GM18951 (cell line): ENCODE measurements around the gene ZNF496.
A peak's percentile ranks its signal among the peaks of the same experiment; 100 is the strongest.

ENCODE experiments used
- POLR2A ChIP-seq: IDR thresholded peaks from 4 replicates; pipeline ENCODE4 v1.6.1; 2011; ENCODE audit warnings: mild to moderate bottlenecking; ENCODE audit not compliant: insufficient read length, insufficient read depth; ENCODE audit errors: extremely low read depth
- in situ Hi-C: fragments of 300-500 bp; cut with MboI; formaldehyde crosslinking; loops from one replicate; pipeline ENCODE4 v1.12.0; 2022; ENCODE audit warnings: low sequenced_read_pairs, mixed read lengths, inconsistent platforms; ENCODE audit not compliant: unreplicated experiment

ZNF496 gene

GRCh38 chr1:247331525-247332214, at the start of gene ZNF496:
TSS of gene ZNF496 (minus strand) at chr1:247331867. CDS start at chr1:247329578, 2,289 bp downstream.
- peak; percentile 64 for TF ChIP-seq POLR2A

GRCh38 chr1:247378334-247379073, 46.8 kb upstream of the ZNF496 start:
- in situ Hi-C loops, result loop anchor here (25.0 kb wide), 1 partner anchor 209 kb away; the partner anchor contains the start of gene OR2G2
- TF ChIP-seq POLR2A, result no peak

More at GRCh38 chr1:247331525-247332214, at the start of gene ZNF496:
- in situ Hi-C loops, result no loop called here

DNA sequence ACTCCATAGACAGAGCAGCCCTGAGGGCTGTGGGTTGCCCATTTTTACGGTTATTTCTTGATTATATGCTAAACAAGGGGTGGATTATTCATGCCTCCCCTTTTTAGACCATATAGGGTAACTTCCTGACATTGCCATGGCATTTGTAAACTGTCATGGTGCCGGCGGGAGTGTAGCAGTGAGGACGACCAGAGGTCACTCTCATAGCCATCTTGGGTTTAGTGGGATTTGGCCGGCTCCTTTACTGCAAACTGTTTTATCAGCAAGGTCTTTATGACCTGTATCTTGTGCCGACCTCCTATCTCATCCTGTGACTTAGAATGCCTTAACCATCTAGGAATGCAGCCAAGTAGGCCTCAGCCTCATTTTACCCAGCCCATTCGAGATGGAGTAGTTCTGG, 46.0 kb upstream of the ZNF496 start:
- in situ Hi-C loops, result loop anchor here (25.0 kb wide), 1 partner anchor 210 kb away; the partner anchor contains the start of gene OR2G2

DNA sequence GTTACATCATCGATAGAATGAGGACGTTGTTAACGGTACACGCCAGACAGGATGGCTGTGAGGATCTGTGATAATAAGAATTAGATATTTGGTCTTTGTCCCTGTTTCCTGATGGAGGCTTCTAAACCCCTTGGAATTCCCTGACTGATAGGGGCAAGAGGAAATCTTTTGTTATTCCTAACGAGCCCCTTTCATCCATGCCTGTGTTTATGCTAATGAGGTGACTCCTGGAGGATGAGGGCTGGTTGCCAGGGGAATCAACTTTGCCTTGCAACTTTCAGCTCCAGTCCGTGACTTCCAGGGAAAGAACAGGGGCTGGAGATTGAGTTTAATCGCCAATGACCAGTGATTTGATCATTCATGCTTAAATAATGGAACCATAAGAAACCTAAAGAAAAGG, 45.0 kb upstream of the ZNF496 start:
- in situ Hi-C loops, result loop anchor here (25.0 kb wide), 1 partner anchor 211 kb away; the partner anchor contains the start of gene OR2G2
- no peak for TF ChIP-seq POLR2A

DNA sequence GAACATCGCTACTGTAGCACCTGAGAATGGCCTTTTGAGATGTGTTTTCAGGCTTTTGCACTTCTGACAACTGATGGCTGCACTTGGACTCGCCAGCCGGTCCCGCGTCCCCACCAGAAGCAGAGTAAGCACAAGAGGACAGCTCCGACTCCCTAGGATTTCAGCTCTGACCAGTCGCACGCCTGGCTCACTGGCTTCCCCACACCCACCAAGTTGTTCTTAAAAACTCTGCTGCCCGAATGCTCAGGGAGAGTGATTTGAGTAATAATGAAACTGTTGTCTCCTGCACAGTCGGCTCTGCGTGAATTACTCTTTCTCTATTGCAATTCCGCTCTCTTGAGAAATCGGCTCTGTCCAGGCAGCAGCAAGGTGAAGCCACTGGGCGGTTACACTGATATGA, 44.1 kb upstream of the ZNF496 start:
- in situ Hi-C loops, result loop anchor here (25.0 kb wide), 1 partner anchor 212 kb away; the partner anchor contains the start of gene OR2G2
- no peak for TF ChIP-seq POLR2A

GRCh38 chr1:247374651-247375334, 43.1 kb upstream of the ZNF496 start:
- in situ Hi-C loops, result loop anchor here (25.0 kb wide), 1 partner anchor 213 kb away; the partner anchor contains the start of gene OR2G2

GRCh38 chr1:247373721-247374141, 42.1 kb upstream of the ZNF496 start:
- in situ Hi-C loops, result no loop called here

GRCh38 chr1:247371801-247372259, 40.2 kb upstream of the ZNF496 start:
- no peak for TF ChIP-seq POLR2A
- in situ Hi-C loops, result no loop called here

More at GRCh38 chr1:247373721-247374141, 42.1 kb upstream of the ZNF496 start:
- no peak for TF ChIP-seq POLR2A

DNA sequence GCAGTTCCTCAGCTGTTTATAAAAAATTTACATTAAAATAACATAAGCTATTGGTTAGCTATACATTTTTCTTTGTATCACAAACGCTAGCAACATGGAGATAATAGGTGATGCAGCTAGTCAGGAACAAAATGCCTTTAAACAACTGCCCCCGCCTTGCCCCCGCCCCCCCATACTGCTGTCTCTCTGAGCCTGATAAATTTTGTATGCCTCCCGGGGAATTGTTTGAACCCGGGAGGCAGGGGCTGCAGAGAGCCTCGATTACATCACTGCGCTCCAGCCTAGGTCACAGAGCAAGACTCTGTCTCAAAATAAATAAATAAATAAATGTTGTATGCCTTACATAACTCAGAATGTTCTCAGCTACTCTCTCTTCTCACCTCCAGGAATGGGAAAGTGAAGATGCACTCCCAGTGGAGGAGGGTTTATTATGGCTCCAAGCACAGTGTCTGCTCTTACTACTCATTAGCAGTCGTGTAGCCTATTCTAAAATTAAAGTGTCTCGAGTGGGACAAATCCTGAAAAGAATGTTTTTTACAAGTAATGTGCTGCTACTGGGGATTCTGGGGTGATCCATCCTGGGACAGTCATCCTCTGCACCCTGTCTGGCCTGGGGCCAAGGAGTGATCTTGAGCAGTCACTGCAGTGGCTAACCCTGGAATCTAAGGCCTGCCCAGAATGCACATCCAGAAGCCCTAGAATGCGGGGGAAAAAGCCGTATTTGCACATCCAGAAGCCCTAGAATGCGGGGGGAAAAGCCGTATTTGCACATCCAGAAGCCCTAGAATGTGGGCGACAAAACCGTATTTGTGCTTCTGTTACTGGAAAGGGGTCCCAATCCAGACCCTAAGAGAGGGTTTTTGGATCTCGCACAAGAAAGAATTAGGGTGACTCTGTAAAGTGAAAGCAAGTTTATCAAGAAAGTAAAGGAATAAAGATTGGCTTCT, 39.4 kb upstream of the ZNF496 start:
- no peak for TF ChIP-seq POLR2A
- in situ Hi-C loops, result no loop called here

DNA sequence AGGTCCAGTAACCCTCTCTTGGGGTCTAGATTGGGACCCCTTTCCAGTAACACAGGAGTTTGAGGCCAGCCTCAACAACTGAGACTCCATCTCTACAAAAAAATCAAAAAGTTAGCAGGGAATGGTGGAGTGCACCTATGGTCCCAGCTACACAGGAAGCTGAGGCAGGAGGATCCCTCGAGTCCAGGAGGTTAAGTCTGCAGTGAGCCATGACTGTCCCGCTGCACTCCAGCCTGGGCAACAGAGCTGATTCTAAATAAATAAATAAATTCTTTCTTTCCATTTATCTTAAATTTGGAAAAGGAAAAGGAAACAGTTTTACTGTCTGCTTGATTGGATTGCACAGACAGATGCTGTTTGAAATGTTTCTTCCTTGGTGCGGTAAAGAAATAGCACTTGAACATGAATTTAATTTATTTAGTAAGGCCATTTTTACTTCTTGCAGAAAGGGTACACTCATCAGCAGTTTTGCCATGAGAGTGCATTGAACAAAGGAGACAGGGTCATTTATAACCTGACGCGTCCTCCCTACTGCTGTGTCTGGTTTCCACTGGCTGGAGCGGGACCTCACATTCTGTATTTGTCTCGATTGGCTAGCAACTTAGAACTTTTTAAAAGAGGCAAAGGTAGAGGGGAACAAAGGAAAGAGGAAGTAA, 37.0 kb upstream of the ZNF496 start:
- in situ Hi-C loops, result no loop called here
- TF ChIP-seq POLR2A, result no peak

DNA sequence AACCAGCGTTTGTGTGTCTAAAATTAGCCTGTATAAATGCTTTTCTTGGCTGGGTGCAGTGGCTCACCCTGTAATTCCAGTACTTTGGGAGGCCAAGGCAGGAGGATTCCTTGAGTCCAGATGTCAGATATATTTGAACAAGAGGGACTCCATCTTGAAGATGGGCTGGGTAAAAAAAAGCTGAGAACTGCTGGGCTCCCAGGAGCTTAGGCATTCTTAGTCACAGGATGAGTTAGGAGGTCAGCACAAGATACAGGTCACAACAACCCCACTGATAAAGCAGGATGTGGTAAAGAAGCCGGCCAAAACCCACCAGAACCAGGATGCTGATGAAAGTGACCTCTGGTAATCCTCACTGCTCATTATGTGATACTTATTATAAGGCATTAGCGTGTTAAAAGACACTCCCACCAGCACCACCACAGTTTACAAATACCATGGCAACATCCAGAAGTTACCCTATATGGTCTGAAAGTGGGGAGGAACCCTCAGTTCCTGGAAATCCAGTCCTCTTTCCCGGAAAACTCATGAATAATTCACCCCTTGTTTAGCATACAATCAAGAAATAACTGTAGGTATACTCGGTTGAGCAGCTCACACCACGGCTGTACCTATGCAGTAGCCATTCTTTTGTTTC, 36.2 kb upstream of the ZNF496 start:
- TF ChIP-seq POLR2A, result no peak
- in situ Hi-C loops, result no loop called here
